Caco-2 (cell line): ENCODE data around the gene WWOX. TPM values are rescaled to one million over a fixed set of nuclear protein-coding genes. Genes with fewer than 3 reads are reported as not detected.

Source experiments
- BruUV-seq: library from RNA; stranded (reverse); fragments of 400-500 nt; replicated peaks from 2 replicates; lab custom pipeline; 2021; lab: Mats Ljungman, UMichigan
- CTCF ChIA-PET: fragments of 300-600 bp; sonication (Branson Sonifier 250); formaldehyde crosslinking; loops from one replicate; lab custom pipeline; 2022; ENCODE audit warnings: antibody characterized with exemption; lab: Charles Lee
- POLR2A ChIA-PET: fragments of 300-600 bp; sonication (Branson Sonifier 250); formaldehyde crosslinking; loops from one replicate; lab custom pipeline; 2022; ENCODE audit warnings: antibody characterized with exemption; lab: Charles Lee
- DNase-seq, 2 experiments: peaks; one replicate each; pipeline versions ENCODE4 v3.0.0 to v3.0.0-alpha.2; 2020 to 2022
- H3K27me3 ChIP-seq: replicated peaks from 2 replicates; pipeline ENCODE4 v1.6.0; 2011; ENCODE audit warnings: low read length; ENCODE audit not compliant: control insufficient read depth, insufficient read depth
- H3K36me3 ChIP-seq: 2 replicates; pipeline ENCODE4 v1.5.1; 2011; ENCODE audit warnings: low read length; ENCODE audit not compliant: control insufficient read depth, insufficient read depth
- H3K4me1 ChIP-seq: fragments of 250-450 bp; sonication (Bioruptor Pico); 2 replicates; pipeline ENCODE4 v1.5.1; 2020; ENCODE audit warnings: mild to moderate bottlenecking
- H3K4me3 ChIP-seq: 2 replicates; pipeline ENCODE4 v1.5.1; 2011; ENCODE audit warnings: low read depth, mild to moderate bottlenecking, control low read depth, low read length
- H3K9me3 ChIP-seq: fragments of 250-450 bp; sonication (Bioruptor Pico); 2 replicates; pipeline ENCODE4 v1.5.1; 2020; ENCODE audit warnings: mild to moderate bottlenecking, moderate library complexity
- H3K27ac Mint-ChIP-seq: one replicate; pipeline ENCODE4 v1.8.0; 2022; ENCODE audit warnings: mixed read lengths; ENCODE audit not compliant: unreplicated experiment
- H3K27me3 Mint-ChIP-seq: one replicate; pipeline ENCODE4 v1.8.0; 2022; ENCODE audit warnings: mixed read lengths; ENCODE audit not compliant: insufficient read depth, unreplicated experiment
- H3K36me3 Mint-ChIP-seq: one replicate; pipeline ENCODE4 v1.8.0; 2022; ENCODE audit warnings: mild to moderate bottlenecking, mixed read lengths; ENCODE audit not compliant: insufficient read depth, unreplicated experiment
- H3K4me1 Mint-ChIP-seq: one replicate; pipeline ENCODE4 v1.8.0; 2022; ENCODE audit warnings: low read depth, mixed read lengths; ENCODE audit not compliant: unreplicated experiment
- H3K4me3 Mint-ChIP-seq: one replicate; pipeline ENCODE4 v1.8.0; 2022; ENCODE audit warnings: mild to moderate bottlenecking, moderate library complexity, mixed read lengths; ENCODE audit not compliant: unreplicated experiment
- H3K9me3 Mint-ChIP-seq: one replicate; pipeline ENCODE4 v1.8.0; 2022; ENCODE audit warnings: mixed read lengths; ENCODE audit not compliant: unreplicated experiment
- CTCF ChIP-seq, 2 experiments: fragments of 200-600 bp in 1 of 2; IDR thresholded peaks; 1 replicate in 1 of 2; 2 replicates in 1 of 2; pipeline versions ENCODE4 v1.5.1 to v1.8.0; 2011 to 2022; ENCODE audit warnings: antibody characterized with exemption in 1 of 2, control low read depth in 1 of 2, inconsistent platforms in 1 of 2, low read depth in 1 of 2, low read length in 1 of 2, mild to moderate bottlenecking in 1 of 2, moderate library complexity in 1 of 2; ENCODE audit not compliant: insufficient read depth in 1 of 2, severe bottlenecking in 1 of 2, unreplicated experiment in 1 of 2
- intact Hi-C: fragments of 100-400 bp; cut with micrococcal nuclease; formaldehyde crosslinking; loops from one replicate; pipeline ENCODE4 v1.10.0; 2022; ENCODE audit not compliant: unreplicated experiment
- total RNA-seq: library from RNA; stranded (reverse); gene quantifications from 2 replicates; pipeline ENCODE4 v1.2.3, GENCODE V29; 2022

WWOX gene
- total RNA-seq, 1 experiment from 2014 or later: 45.0 TPM

- no TSS peak for BruUV-seq
- POLR2A ChIA-PET: no interaction called here
- H3K9me3 ChIP-seq: peaks cover 4% of the 10 kb centered on the region
- H3K36me3 ChIP-seq: no peaks in the 10 kb centered on the region
- no peak for TF ChIP-seq CTCF (IDR thresholded peaks at IDR 0.05; ENCODE audit: insufficient read depth in 1 of 2, low read depth in 1 of 2, low read length in 1 of 2, severe bottlenecking in 1 of 2, unreplicated experiment in 1 of 2)
- Mint-ChIP-seq H3K36me3 (no peaks in the 10 kb centered on the region), H3K9me3 (peaks cover 15% of the 10 kb centered on the region), H3K4me1 (no peaks in the 10 kb centered on the region), H3K4me3 (no peak overlapping the region), H3K27ac (no peak overlapping the region), H3K27me3 (no peaks in the 10 kb centered on the region)
- intact Hi-C loops: no loop called here
- H3K4me3 ChIP-seq: no peak overlapping the region
- CTCF ChIA-PET: interaction anchor here (0.6 kb wide), 2 partner anchors 48 to 174 kb away, joined by 3 to 6 read pairs; no protein-coding TSS in a partner anchor
- no peaks in the 10 kb centered on the region for H3K4me1 ChIP-seq
- DNase-seq: no peak
- no peaks in the 10 kb centered on the region for H3K27me3 ChIP-seq
Measured at GRCh38 chr16:78916928-78917545, 817.6 kb downstream of the WWOX start.

DNA sequence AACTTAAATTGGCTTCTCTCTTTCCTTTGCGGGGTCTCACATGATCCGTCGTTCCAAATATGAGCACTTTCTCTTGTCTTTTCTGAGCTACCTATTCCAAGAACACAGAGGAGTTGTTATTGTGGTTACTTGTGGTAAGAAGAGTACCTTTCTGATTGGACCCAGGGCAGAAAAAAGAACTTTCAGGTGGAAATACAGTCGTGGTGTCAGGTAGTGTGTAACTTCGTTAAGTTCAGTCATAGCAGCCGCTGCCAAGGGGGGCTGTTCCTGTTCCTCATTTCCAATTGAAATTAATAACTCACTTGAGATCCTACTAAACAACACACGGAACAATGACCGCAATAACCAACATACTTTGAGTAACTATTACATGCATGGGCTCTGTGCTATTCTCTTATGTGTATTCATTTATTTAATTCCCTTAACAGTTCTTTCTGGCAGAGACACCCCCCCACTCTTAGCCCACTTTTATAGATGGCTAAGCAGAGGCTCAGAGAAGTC is 819.4 kb downstream of the WWOX start:
- Mint-ChIP-seq H3K9me3 (peaks cover 25% of the 10 kb centered on the region), H3K4me3 (no peak overlapping the region), H3K27ac (no peak overlapping the region), H3K27me3 (no peaks in the 10 kb centered on the region), H3K4me1 (no peaks in the 10 kb centered on the region), H3K36me3 (no peaks in the 10 kb centered on the region)
- DNase-seq: no peak
- Histone ChIP-seq H3K36me3 (no peaks in the 10 kb centered on the region), H3K9me3 (peaks cover 5% of the 10 kb centered on the region), H3K4me1 (no peaks in the 10 kb centered on the region), H3K4me3 (no peak overlapping the region), H3K27me3 (no peaks in the 10 kb centered on the region)
- BruUV-seq: no TSS peak
- POLR2A ChIA-PET: no interaction called here
- CTCF ChIA-PET: no interaction called here
- intact Hi-C loops: no loop called here
- no peak for TF ChIP-seq CTCF (IDR thresholded peaks at IDR 0.05; ENCODE audit: insufficient read depth in 1 of 2, low read depth in 1 of 2, low read length in 1 of 2, severe bottlenecking in 1 of 2, unreplicated experiment in 1 of 2)

GRCh38 chr16:78919852-78920251 is 820.4 kb downstream of the WWOX start:
- no peak for DNase-seq
- Mint-ChIP-seq H3K4me3 (no peak overlapping the region), H3K9me3 (peaks cover 25% of the 10 kb centered on the region), H3K27ac (no peak overlapping the region), H3K4me1 (no peaks in the 10 kb centered on the region), H3K27me3 (no peaks in the 10 kb centered on the region), H3K36me3 (no peaks in the 10 kb centered on the region)
- no peaks in the 10 kb centered on the region for H3K36me3 ChIP-seq
- no peaks in the 10 kb centered on the region for H3K4me1 ChIP-seq
- CTCF ChIA-PET: interaction anchor here (0.5 kb wide), 1 partner anchor 317 kb away, joined by 4 read pairs; no protein-coding TSS in a partner anchor
- intact Hi-C loops: no loop called here
- BruUV-seq: no TSS peak
- POLR2A ChIA-PET: no interaction called here
- TF ChIP-seq CTCF (IDR thresholded peaks at IDR 0.05; ENCODE audit: insufficient read depth in 1 of 2, low read depth in 1 of 2, low read length in 1 of 2, severe bottlenecking in 1 of 2, unreplicated experiment in 1 of 2): no peak
- no peak overlapping the region for H3K4me3 ChIP-seq
- no peaks in the 10 kb centered on the region for H3K27me3 ChIP-seq
- peaks cover 5% of the 10 kb centered on the region for H3K9me3 ChIP-seq
